Keratinocyte (primary cell): ENCODE results near the gene GRIA1. TPM values are rescaled to one million over a fixed set of nuclear protein-coding genes. Genes with fewer than 3 reads are reported as not detected.

Experiments used
- DNase-seq: peaks from one replicate; pipeline ENCODE4 v3.0.0-alpha.2; 2011; ENCODE audit warnings: low read depth, missing footprints, low spot score
- FAIRE-seq: peaks from 2 replicates; lab custom pipeline; 2011; peaks lifted over from hg19 to GRCh38; lab: Jason Lieb, UNC
- H2AFZ ChIP-seq: 2 replicates; pipeline ENCODE4 v1.6.0; 2012; ENCODE audit warnings: low read length, control low read depth, inconsistent platforms; ENCODE audit not compliant: control insufficient read depth
- H3K27ac ChIP-seq: 2 replicates; pipeline ENCODE4 v1.5.1; 2011; ENCODE audit warnings: low read length; ENCODE audit not compliant: control insufficient read depth, insufficient read depth
- H3K27me3 ChIP-seq: 3 replicates; pipeline ENCODE4 v1.6.0; 2011; ENCODE audit warnings: low read length; ENCODE audit not compliant: control insufficient read depth, insufficient read depth; ENCODE audit errors: extremely low read depth
- H3K36me3 ChIP-seq, 2 experiments: 2 replicates in 1 of 2; 3 replicates in 1 of 2; pipeline ENCODE4 v1.5.1; 2011; ENCODE audit warnings: low read length in 2 of 2, mild to moderate bottlenecking in 1 of 2; ENCODE audit not compliant: control insufficient read depth in 2 of 2, insufficient read depth in 2 of 2; ENCODE audit errors: extremely low read depth in 1 of 2
- H3K4me1 ChIP-seq: 3 replicates; pipeline ENCODE4 v1.5.1; 2011; ENCODE audit warnings: low read length; ENCODE audit not compliant: control insufficient read depth, insufficient read depth; ENCODE audit errors: extremely low read depth
- H3K4me2 ChIP-seq: 3 replicates; pipeline ENCODE4 v1.6.0; 2011; ENCODE audit warnings: low read depth, low read length; ENCODE audit not compliant: control insufficient read depth, insufficient read depth; ENCODE audit errors: extremely low read depth
- H3K4me3 ChIP-seq, 3 experiments: fragments of 200-600 bp in 1 of 3; sonication (generic) in 1 of 3; 2 replicates in 2 of 3; 3 replicates in 1 of 3; pipeline ENCODE4 v1.5.1; 2011 to 2016; ENCODE audit warnings: low read length in 3 of 3, mild to moderate bottlenecking in 3 of 3, control low read depth in 2 of 3, inconsistent platforms in 1 of 3, low read depth in 1 of 3, mixed read lengths in 1 of 3, mixed run types in 1 of 3, moderate library complexity in 1 of 3; ENCODE audit not compliant: control insufficient read depth in 2 of 3, insufficient read depth in 2 of 3; ENCODE audit errors: extremely low read depth in 1 of 3
- H3K79me2 ChIP-seq: 2 replicates; pipeline ENCODE4 v1.6.0; 2012; ENCODE audit warnings: low read length; ENCODE audit not compliant: control insufficient read depth, insufficient read depth
- H3K9ac ChIP-seq: 3 replicates; pipeline ENCODE4 v1.6.0; 2011; ENCODE audit warnings: low read length; ENCODE audit not compliant: control insufficient read depth, insufficient read depth; ENCODE audit errors: extremely low read depth
- H3K9me1 ChIP-seq: 3 replicates; pipeline ENCODE4 v1.6.0; 2011; ENCODE audit warnings: low read length; ENCODE audit not compliant: control insufficient read depth, insufficient read depth; ENCODE audit errors: extremely low read depth
- H3K9me3 ChIP-seq: 2 replicates; pipeline ENCODE4 v1.5.1; 2012; ENCODE audit warnings: low read depth, low read length; ENCODE audit not compliant: control insufficient read depth
- H4K20me1 ChIP-seq: 3 replicates; pipeline ENCODE4 v1.6.0; 2011; ENCODE audit warnings: low read length; ENCODE audit not compliant: control insufficient read depth, insufficient read depth; ENCODE audit errors: extremely low read depth
- EZH2 ChIP-seq: IDR thresholded peaks from one replicate; pipeline ENCODE4 v1.6.1; 2012; ENCODE audit warnings: inconsistent platforms, mild to moderate bottlenecking, low read length, moderate library complexity
- dilution Hi-C: fragments of 300-500 bp; cut with MboI; formaldehyde crosslinking; loops from one replicate; pipeline ENCODE4 v1.7.0; 2020; ENCODE audit warnings: low sequenced_read_pairs; ENCODE audit not compliant: extremely low pct_ligation_motif_present
- polyA plus RNA-seq, 5 experiments: library from polyadenylated mRNA; depleted of rRNA in 3 of 5; stranded (reverse) in 3 of 5; stranded (forward) in 1 of 5; unstranded in 1 of 5; fragments of >200 nt; gene quantifications; 1 replicate in 1 of 5; 2 replicates in 3 of 5; 3 replicates in 1 of 5; pipeline versions ENCODE4 v1.2.1 to v1.2.3, GENCODE V29; 2011 to 2012; ENCODE audit warnings: missing spikeins in 2 of 5, low read depth in 1 of 5, low replicate concordance in 1 of 5
- TF ChIP-seq, protein P1 (sequence below), 3 experiments: IDR thresholded peaks in 1 of 3; conservative IDR thresholded peaks in 1 of 3; optimal IDR thresholded peaks in 1 of 3; 2 replicates in 2 of 3; 3 replicates in 1 of 3; pipeline versions ENCODE3 to v1.5.1; 2011; ENCODE audit warnings: low read length in 3 of 3, mild to moderate bottlenecking in 3 of 3, moderate library complexity in 2 of 3, control low read depth in 1 of 3, inconsistent platforms in 1 of 3; ENCODE audit not compliant: insufficient read depth in 2 of 3; ENCODE audit errors: extremely low read depth in 1 of 3

Gene GRIA1
- polyA plus RNA-seq, 1 donor (not counting 4 experiments of a cell fraction or from before 2014, with no cell fraction given), result not detected

GRCh38 chr5:153555420-153556114 is 65.1 kb downstream of the GRIA1 start:
- DNase-seq (no peak), FAIRE-seq (no peak)
- Histone ChIP-seq H3K9ac (no peak overlapping the region), H3K9me1 (no peaks in the 10 kb centered on the region), H3K4me2 (peak overlapping the region; percentile 45), H3K9me3 (no peaks in the 10 kb centered on the region), H3K79me2 (no peaks in the 10 kb centered on the region), H2AFZ (peak overlapping the region; percentile 49), H4K20me1 (no peaks in the 10 kb centered on the region), H3K4me3 (no peak overlapping the region), H3K27me3 (no peaks in the 10 kb centered on the region), H3K27ac (no peak overlapping the region), H3K36me3 (no peaks in the 10 kb centered on the region), H3K4me1 (peaks cover 38% of the 10 kb centered on the region)
- dilution Hi-C loops, result no loop called here
- no peak for TF ChIP-seq EZH2
- TF ChIP-seq, protein P1, sequence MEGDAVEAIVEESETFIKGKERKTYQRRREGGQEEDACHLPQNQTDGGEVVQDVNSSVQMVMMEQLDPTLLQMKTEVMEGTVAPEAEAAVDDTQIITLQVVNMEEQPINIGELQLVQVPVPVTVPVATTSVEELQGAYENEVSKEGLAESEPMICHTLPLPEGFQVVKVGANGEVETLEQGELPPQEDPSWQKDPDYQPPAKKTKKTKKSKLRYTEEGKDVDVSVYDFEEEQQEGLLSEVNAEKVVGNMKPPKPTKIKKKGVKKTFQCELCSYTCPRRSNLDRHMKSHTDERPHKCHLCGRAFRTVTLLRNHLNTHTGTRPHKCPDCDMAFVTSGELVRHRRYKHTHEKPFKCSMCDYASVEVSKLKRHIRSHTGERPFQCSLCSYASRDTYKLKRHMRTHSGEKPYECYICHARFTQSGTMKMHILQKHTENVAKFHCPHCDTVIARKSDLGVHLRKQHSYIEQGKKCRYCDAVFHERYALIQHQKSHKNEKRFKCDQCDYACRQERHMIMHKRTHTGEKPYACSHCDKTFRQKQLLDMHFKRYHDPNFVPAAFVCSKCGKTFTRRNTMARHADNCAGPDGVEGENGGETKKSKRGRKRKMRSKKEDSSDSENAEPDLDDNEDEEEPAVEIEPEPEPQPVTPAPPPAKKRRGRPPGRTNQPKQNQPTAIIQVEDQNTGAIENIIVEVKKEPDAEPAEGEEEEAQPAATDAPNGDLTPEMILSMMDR (optimal IDR thresholded peaks at IDR 0.05 in 1 of 3, IDR thresholded peaks at IDR 0.05 in 1 of 3, conservative IDR thresholded peaks at IDR 0.05 in 1 of 3; ENCODE audit: extremely low read depth in 1 of 3, insufficient read depth in 2 of 3, low read length in 3 of 3), result no peak

- no peak overlapping the region for H3K4me2 ChIP-seq
Measured at GRCh38 chr5:153558957-153559356, 68.5 kb downstream of the GRIA1 start.

More at GRCh38 chr5:153558957-153559356, 68.5 kb downstream of the GRIA1 start:
- no peak for FAIRE-seq
- no peak for DNase-seq
- dilution Hi-C loops, result no loop called here
- no peaks in the 10 kb centered on the region for H4K20me1 ChIP-seq
- no peak overlapping the region for H3K9ac ChIP-seq
- H2AFZ ChIP-seq, result no peak overlapping the region
- no peaks in the 10 kb centered on the region for H3K9me3 ChIP-seq
- no peaks in the 10 kb centered on the region for H3K36me3 ChIP-seq
- no peaks in the 10 kb centered on the region for H3K27me3 ChIP-seq
- TF ChIP-seq EZH2, result no peak
- TF ChIP-seq, protein P1 (optimal IDR thresholded peaks at IDR 0.05 in 1 of 3, IDR thresholded peaks at IDR 0.05 in 1 of 3, conservative IDR thresholded peaks at IDR 0.05 in 1 of 3; ENCODE audit: extremely low read depth in 1 of 3, insufficient read depth in 2 of 3, low read length in 3 of 3), result no peak
- no peaks in the 10 kb centered on the region for H3K9me1 ChIP-seq
- H3K27ac ChIP-seq, result no peak overlapping the region
- no peak overlapping the region for H3K4me3 ChIP-seq
- H3K4me1 ChIP-seq, result peaks cover 25% of the 10 kb centered on the region
- H3K79me2 ChIP-seq, result no peaks in the 10 kb centered on the region
